HG02763 (cell line): ENCODE results near the gene YY2.
"Not testable (repeated sequence)": the region's sequence is repeated elsewhere in the genome, so short reads cannot be mapped to it uniquely, and the experiment has no call there.

Experiments used
- ATAC-seq: cut with Tn5 transposase; IDR thresholded peaks from one replicate; pipeline ENCODE4 v1.9.1; 2021; ENCODE audit warnings: mild to moderate bottlenecking, moderate library complexity; ENCODE audit not compliant: unreplicated experiment

The YY2 gene

GRCh38 chrX:21873063-21873775 is 17.4 kb downstream of the YY2 start:
- ATAC-seq = no peak

DNA sequence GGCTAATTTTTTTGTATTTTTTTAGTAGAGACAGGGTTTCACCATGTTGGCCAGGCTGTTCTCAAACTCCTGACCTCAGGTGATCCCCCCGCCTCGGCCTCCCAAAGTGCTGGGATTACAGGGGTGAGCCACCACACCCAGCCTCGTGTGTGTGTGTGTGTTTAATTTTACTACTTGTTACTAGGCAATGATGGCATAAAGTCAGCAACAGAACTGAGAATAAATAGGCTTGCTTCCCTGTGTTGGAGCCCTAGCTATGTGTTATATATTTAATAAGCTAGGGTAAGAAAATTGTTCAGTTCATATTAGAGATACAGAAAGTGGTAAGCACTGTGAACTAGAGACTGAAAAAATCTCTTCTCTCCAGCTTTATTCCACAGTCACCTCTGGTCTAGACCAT is 18.4 kb downstream of the YY2 start:
- ATAC-seq = not testable (repeated sequence)

DNA sequence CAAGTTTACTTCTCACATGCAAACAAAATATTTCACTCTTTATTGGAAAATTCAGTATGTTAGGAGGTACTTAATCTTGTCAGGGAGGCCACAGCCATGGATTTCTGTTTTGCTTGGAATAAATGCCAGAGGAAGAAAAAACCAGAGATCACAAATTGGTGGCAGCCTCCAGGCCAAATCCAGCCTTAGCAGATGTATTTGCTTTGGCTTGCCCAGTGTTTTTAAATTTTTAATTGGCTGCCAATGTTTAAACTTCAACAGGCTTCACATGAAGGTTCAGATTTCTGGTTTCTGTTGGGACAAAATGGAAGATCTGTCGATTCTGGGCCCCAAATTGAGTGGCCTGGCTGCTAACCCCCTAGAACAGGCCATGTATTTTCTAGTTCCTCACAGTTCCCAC is 19.2 kb downstream of the YY2 start:
- no peak for ATAC-seq

DNA sequence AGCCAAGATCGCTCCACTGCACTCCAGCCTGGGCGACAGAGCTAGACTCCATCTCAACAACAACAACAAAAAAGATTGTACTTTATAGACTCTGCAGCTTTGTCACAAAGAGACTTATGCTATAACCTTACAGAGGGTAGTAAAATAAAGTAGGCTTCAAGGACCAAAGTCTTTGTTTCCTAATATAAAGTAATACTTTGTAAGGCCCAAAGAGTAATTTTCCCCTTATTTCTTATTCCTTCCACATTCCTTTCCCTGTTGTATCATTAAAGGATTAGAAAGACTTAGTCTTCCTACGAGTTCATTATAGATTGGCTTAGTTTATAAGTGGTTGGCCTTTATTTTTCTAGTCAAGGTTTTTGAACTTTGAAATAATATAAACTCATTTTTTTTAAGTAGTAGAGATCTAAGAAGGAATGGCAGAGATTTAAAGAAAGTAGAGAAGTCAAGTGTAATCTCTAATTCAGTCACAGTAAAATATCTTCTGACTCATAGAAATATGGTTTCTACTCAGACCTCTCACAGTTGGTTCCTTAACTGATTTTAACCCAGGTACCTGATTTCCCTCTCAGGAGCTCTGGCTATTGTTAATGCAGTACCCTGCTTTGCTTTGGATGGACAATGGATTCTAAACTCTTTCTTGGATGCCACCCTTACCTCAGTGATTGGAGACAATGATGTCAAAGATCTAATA is 26.2 kb downstream of the YY2 start:
- no peak for ATAC-seq

DNA sequence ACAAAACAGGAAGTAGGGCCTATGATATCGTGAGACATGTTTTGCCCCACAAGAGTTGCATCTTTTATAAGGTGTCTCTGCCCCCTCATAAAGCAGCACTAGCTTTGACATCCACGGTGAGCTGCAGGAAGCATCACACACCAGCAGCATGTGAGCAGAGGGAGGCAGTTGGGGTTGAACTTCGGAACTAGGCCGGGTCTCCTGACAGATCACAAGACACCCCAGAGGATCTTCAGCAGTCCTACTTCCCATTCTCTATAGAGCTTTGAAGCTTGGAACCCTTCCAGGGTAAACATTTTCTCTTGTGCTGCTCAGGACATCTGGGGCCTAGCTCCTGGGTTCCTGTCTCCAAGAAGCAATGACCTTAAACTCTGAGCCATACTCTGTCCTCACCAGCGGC is 27.5 kb downstream of the YY2 start:
- ATAC-seq = no peak

GRCh38 chrX:21885568-21885967 is 29.8 kb downstream of the YY2 start:
- ATAC-seq = no peak

GRCh38 chrX:21905313-21905712 is 49.5 kb downstream of the YY2 start:
- no peak for ATAC-seq

DNA sequence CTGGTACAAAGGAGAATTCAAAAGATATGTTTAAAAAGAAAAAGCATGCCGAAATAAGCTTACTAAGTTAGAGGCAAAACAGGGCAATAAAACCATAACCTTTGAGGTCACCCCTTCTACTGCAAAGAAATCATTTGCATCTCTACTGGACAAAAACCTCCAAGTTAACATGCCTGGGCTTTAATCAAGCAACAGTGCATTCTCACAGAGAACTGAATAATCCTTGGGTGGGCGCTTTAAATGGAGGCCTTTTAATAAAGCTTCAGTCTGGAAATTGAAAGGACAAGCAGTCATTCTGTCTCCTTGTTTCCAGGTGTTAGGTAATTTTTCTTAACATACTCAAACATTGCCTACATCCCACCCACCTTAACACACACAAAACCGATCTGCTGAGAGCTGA is 50.2 kb downstream of the YY2 start:
- no peak for ATAC-seq

GRCh38 chrX:21907260-21907659 is 51.5 kb downstream of the YY2 start:
- ATAC-seq = no peak
